Tibial artery (tissue), 4 donors: ENCODE results near the gene DCTN5.
"Not testable (repeated sequence)": the region's sequence is repeated elsewhere in the genome, so short reads cannot be mapped to it uniquely, and the experiment has no call there.

ENCODE experiments used
- DNase-seq, 2 donors: peaks; one replicate each; pipeline ENCODE4 v3.0.0-alpha.2; 2019
- H3K27ac ChIP-seq, 2 donors: fragments of 200-600 bp; sonication (generic) in 1 of 2; 1 replicate in 1 of 2; 2 replicates in 1 of 2; pipeline ENCODE4 v1.5.1; 2018 to 2019; ENCODE audit warnings: mild to moderate bottlenecking in 1 of 2
- H3K27me3 ChIP-seq, 2 donors: fragments of 200-600 bp; sonication (generic) in 1 of 2; one replicate each; pipeline versions ENCODE4 v1.5.1 to v1.6.0; 2016 to 2019
- H3K36me3 ChIP-seq, 3 donors: fragments of 200-600 bp; sonication (generic) in 2 of 3; one replicate each; pipeline ENCODE4 v1.5.1; 2016 to 2019; ENCODE audit warnings: mild to moderate bottlenecking in 2 of 3
- H3K4me1 ChIP-seq, 4 donors: fragments of 200-600 bp; sonication (generic) in 2 of 4; 1 replicate in 3 of 4; 2 replicates in 1 of 4; pipeline ENCODE4 v1.5.1; 2016 to 2019
- H3K4me3 ChIP-seq, 2 donors: fragments of 200-600 bp; sonication (generic) in 1 of 2; 1 replicate in 1 of 2; 2 replicates in 1 of 2; pipeline ENCODE4 v1.5.1; 2018 to 2019; ENCODE audit warnings: mild to moderate bottlenecking in 2 of 2
- H3K9me3 ChIP-seq, 3 donors: fragments of 200-600 bp; sonication (generic) in 1 of 3; one replicate each; pipeline ENCODE4 v1.5.1; 2016 to 2019
- intact Hi-C: fragments of 100-400 bp; cut with DNase I; formaldehyde crosslinking; loops from one replicate; pipeline ENCODE4 v1.15.0; 2023; ENCODE audit warnings: low total_unique reads
- TF ChIP-seq, protein P1 (sequence below), 2 experiments: fragments of 200-600 bp in 1 of 2; fragments of 450-650 bp in 1 of 2; IDR thresholded peaks; one replicate each; pipeline ENCODE4 v1.5.1; 2017 to 2019; ENCODE audit warnings: antibody characterized with exemption in 2 of 2, mild to moderate bottlenecking in 1 of 2, moderate library complexity in 1 of 2

DCTN5 gene

DNA sequence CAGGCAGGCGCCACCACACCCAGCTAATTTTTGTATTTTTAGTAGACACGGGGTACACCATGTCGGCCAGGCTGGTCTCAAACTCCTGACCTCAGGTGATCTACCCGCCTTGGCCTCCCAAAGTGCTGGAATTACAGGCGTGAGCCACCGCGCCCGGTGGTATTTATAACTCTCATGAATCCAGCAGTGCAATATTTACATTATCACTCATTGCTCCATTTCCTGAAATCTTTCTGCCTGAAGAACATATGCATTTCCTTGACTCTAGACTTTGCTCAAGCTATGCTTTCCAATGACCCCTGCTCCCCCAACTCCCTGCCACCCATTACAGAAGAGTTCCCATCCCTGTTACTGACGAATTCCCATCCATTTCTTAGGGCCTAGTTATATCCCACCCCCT, 25.5 kb upstream of the DCTN5 start:
- TF ChIP-seq, protein P1, sequence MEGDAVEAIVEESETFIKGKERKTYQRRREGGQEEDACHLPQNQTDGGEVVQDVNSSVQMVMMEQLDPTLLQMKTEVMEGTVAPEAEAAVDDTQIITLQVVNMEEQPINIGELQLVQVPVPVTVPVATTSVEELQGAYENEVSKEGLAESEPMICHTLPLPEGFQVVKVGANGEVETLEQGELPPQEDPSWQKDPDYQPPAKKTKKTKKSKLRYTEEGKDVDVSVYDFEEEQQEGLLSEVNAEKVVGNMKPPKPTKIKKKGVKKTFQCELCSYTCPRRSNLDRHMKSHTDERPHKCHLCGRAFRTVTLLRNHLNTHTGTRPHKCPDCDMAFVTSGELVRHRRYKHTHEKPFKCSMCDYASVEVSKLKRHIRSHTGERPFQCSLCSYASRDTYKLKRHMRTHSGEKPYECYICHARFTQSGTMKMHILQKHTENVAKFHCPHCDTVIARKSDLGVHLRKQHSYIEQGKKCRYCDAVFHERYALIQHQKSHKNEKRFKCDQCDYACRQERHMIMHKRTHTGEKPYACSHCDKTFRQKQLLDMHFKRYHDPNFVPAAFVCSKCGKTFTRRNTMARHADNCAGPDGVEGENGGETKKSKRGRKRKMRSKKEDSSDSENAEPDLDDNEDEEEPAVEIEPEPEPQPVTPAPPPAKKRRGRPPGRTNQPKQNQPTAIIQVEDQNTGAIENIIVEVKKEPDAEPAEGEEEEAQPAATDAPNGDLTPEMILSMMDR (IDR thresholded peaks at IDR 0.05) = no peak
- Histone ChIP-seq H3K27me3 (no peaks in the 10 kb centered on the region), H3K36me3 (peaks cover 34 to 75% (median 40%) of the 10 kb centered on the region in 3 donors), H3K4me1 (no peaks in the 10 kb centered on the region), H3K27ac (no peak overlapping the region), H3K4me3 (no peak overlapping the region), H3K9me3 (no peaks in the 10 kb centered on the region)
- DNase-seq = no peak
- intact Hi-C loops = no loop called here

- H3K9me3 ChIP-seq = no peaks in the 10 kb centered on the region
- TF ChIP-seq, protein P1 (IDR thresholded peaks at IDR 0.05) = no peak
- H3K4me3 ChIP-seq = no peak overlapping the region
- intact Hi-C loops = no loop called here
- no peak overlapping the region for H3K27ac ChIP-seq
- DNase-seq = no peak
- peaks cover 60 to 90% (median 79%) of the 10 kb centered on the region in 3 donors for H3K36me3 ChIP-seq
- no peaks in the 10 kb centered on the region for H3K4me1 ChIP-seq
- no peaks in the 10 kb centered on the region for H3K27me3 ChIP-seq
Observed at GRCh38 chr16:23624092-23624491, 17.2 kb upstream of the DCTN5 start.

DNA sequence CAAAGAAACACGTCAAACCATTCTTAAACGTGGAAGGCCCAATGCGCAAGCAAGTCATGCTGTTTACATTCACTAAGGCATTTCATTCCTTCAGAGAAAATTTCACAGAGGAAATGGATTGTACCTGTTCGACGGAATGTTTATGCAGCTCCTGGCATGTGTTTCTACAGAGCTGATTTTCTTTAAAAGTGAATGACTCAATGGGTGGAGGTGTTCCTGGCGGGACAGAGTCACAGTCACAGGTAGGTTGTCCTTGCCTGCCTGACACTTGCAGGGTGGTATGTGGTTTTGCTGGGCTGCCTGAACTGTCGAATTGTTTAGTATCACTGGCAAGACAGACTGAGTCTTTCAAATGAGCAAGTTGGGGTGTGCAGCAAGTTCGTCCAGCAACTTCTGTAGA, 11.8 kb upstream of the DCTN5 start:
- Histone ChIP-seq H3K4me1 (no peaks in the 10 kb centered on the region), H3K27ac (no peak overlapping the region), H3K27me3 (no peaks in the 10 kb centered on the region), H3K36me3 (peaks cover 33 to 73% (median 65%) of the 10 kb centered on the region in 3 donors), H3K9me3 (no peaks in the 10 kb centered on the region), H3K4me3 (no peak overlapping the region)
- TF ChIP-seq, protein P1 (IDR thresholded peaks at IDR 0.05) = no peak
- intact Hi-C loops = no loop called here
- DNase-seq = no peak

DNA sequence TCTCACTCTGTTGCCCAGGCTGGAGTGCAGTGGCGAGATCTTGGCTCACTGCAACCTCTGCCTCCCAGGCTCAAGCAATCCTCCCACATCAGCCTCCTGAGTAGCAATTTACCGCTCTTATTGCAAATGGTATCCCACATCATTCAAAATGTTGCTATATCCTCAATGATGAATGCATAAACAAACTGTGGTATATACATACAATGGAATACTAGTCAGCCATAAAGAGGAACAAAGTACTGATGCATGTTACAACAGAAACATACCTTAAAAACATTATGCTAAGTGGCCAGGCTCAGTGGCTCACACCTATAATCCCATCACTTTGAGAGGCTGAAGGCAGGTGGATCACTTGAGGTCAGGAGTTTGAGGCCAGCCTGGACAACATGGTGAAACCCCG, 9.4 kb upstream of the DCTN5 start:
- H3K27me3 ChIP-seq, intact Hi-C loops, H3K27ac ChIP-seq, DNase-seq, H3K9me3 ChIP-seq, H3K4me3 ChIP-seq, H3K4me1 ChIP-seq: not testable (repeated sequence)
- H3K36me3 ChIP-seq = peaks cover 21 to 70% (median 59%) of the 10 kb centered on the region in 3 donors

- H3K27ac ChIP-seq = no peak overlapping the region
- no peak for DNase-seq
- peaks cover 27 to 58% (median 47%) of the 10 kb centered on the region in 3 donors for H3K36me3 ChIP-seq
- H3K4me3 ChIP-seq = no peak overlapping the region
- no peaks in the 10 kb centered on the region for H3K27me3 ChIP-seq
- TF ChIP-seq, protein P1 (IDR thresholded peaks at IDR 0.05) = no peak
- intact Hi-C loops = no loop called here
- H3K4me1 ChIP-seq = peaks cover 0 to under 1% (median 0%) of the 10 kb centered on the region in 4 donors
- no peaks in the 10 kb centered on the region for H3K9me3 ChIP-seq
Observed at GRCh38 chr16:23634461-23635036, 6.7 kb upstream of the DCTN5 start.

- no peak overlapping the region for H3K27ac ChIP-seq
- no peaks in the 10 kb centered on the region for H3K27me3 ChIP-seq
- intact Hi-C loops = no loop called here
- DNase-seq = no peak
- H3K9me3 ChIP-seq = no peaks in the 10 kb centered on the region
- H3K4me3 ChIP-seq = no peak overlapping the region
- TF ChIP-seq, protein P1 (IDR thresholded peaks at IDR 0.05) = no peak
- H3K4me1 ChIP-seq = peaks cover 0 to 12% (median 9%) of the 10 kb centered on the region in 4 donors
- peaks cover 20 to 51% (median 39%) of the 10 kb centered on the region in 3 donors for H3K36me3 ChIP-seq
Observed at GRCh38 chr16:23635958-23636357, 5.3 kb upstream of the DCTN5 start.
